C4-2B (cell line): ENCODE data around the gene FAM228B.

ENCODE experiments used
- CTCF ChIP-seq: fragments of 450-650 bp; conservative IDR thresholded peaks from 2 replicates; pipeline ENCODE4 v1.5.1; 2017; ENCODE audit warnings: mild to moderate bottlenecking
- ZFX ChIP-seq: fragments of 450-650 bp; IDR thresholded peaks from 2 replicates; pipeline ENCODE4 v1.6.1; 2017

- TF ChIP-seq CTCF (no peak), ZFX (no peak)
Measured at GRCh38 chr2:24159708-24160107, 36.4 kb downstream of the FAM228B start.
